OCI-LY1 (cell line): Measurements from ENCODE around the gene PGBD5.

Source experiments
- CTCF ChIP-seq: fragments of 200-600 bp; sonication (generic), shearing (Covaris generic); IDR thresholded peaks from 2 replicates; pipeline ENCODE4 v1.5.1; 2017; ENCODE audit warnings: mild to moderate bottlenecking, antibody characterized with exemption, low read length, moderate library complexity, mixed read lengths
- EZH2 ChIP-seq: fragments of 200-600 bp; sonication (generic), shearing (Covaris generic); IDR thresholded peaks from 2 replicates; pipeline ENCODE4 v1.8.0; 2017; ENCODE audit warnings: borderline replicate concordance, mixed run types, mild to moderate bottlenecking, antibody characterized with exemption, low read length, moderate library complexity, mixed read lengths

GRCh38 chr1:230465691-230466090 is 39.6 kb upstream of the PGBD5 start:
- TF ChIP-seq CTCF = no peak
- TF ChIP-seq EZH2 = no peak
